KMS-11 (cell line): ENCODE results near the gene KCNQ1OT1.

ENCODE experiments used
- H2AFZ ChIP-seq: fragments of 200-600 bp; sonication (generic); 2 replicates; pipeline ENCODE4 v1.6.1; 2016; ENCODE audit warnings: antibody characterized with exemption, mixed run types, low read depth
- H3K27ac ChIP-seq: fragments of 200-600 bp; sonication (generic); 2 replicates; pipeline ENCODE4 v1.6.1; 2016; ENCODE audit warnings: mild to moderate bottlenecking, mixed run types
- H3K27me3 ChIP-seq: fragments of 200-600 bp; sonication (generic); 2 replicates; pipeline ENCODE4 v1.6.1; 2017; ENCODE audit warnings: mild to moderate bottlenecking, low read depth, mixed run types, moderate library complexity; ENCODE audit not compliant: insufficient read depth
- H3K36me3 ChIP-seq: fragments of 200-600 bp; sonication (generic); 2 replicates; pipeline ENCODE4 v1.6.1; 2017; ENCODE audit warnings: mild to moderate bottlenecking, mixed run types; ENCODE audit not compliant: insufficient read depth
- H3K4me1 ChIP-seq: fragments of 200-600 bp; sonication (generic); 2 replicates; pipeline ENCODE4 v1.6.1; 2016; ENCODE audit warnings: mild to moderate bottlenecking, low read depth, mixed run types; ENCODE audit not compliant: poor library complexity, severe bottlenecking
- H3K4me2 ChIP-seq: fragments of 200-600 bp; sonication (generic); 2 replicates; pipeline ENCODE4 v1.7.0; 2016; ENCODE audit warnings: mild to moderate bottlenecking, mixed run types
- H3K4me3 ChIP-seq: fragments of 200-600 bp; sonication (generic); IDR thresholded peaks from 2 replicates; pipeline ENCODE4 v1.6.1; 2017; ENCODE audit warnings: low read depth, low read length, mixed read lengths; ENCODE audit not compliant: insufficient read depth
- H3K79me2 ChIP-seq: fragments of 200-600 bp; sonication (generic); 2 replicates; pipeline ENCODE4 v1.6.1; 2016; ENCODE audit warnings: low read depth, mixed run types; ENCODE audit not compliant: insufficient read depth
- H3K9ac ChIP-seq: fragments of 200-600 bp; sonication (generic); 2 replicates; pipeline ENCODE4 v1.6.1; 2016; ENCODE audit warnings: mild to moderate bottlenecking, mixed run types
- H4K20me1 ChIP-seq: fragments of 200-600 bp; sonication (generic); 2 replicates; pipeline ENCODE4 v1.6.1; 2016; ENCODE audit warnings: mild to moderate bottlenecking, mixed run types; ENCODE audit not compliant: insufficient read depth
- TF ChIP-seq, protein P1 (sequence below): fragments of 200-600 bp; sonication (generic); conservative IDR thresholded peaks from 2 replicates; pipeline ENCODE4 v1.6.1; 2017; ENCODE audit warnings: low read depth, mild to moderate bottlenecking, antibody characterized with exemption, low read length, moderate library complexity, mixed read lengths

The KCNQ1OT1 gene

GRCh38 chr11:2672553-2673249 is 27.1 kb downstream of the KCNQ1OT1 start:
- peaks cover 7% of the 10 kb centered on the region; the same call in 1 of the 2 replicates for H4K20me1 ChIP-seq
- H3K79me2 ChIP-seq, result peaks cover 18% of the 10 kb centered on the region; the same call in 1 of the 2 replicates
- H3K4me2 ChIP-seq, result no peak overlapping the region
- H3K27ac ChIP-seq, result no peak overlapping the region
- TF ChIP-seq, protein P1, sequence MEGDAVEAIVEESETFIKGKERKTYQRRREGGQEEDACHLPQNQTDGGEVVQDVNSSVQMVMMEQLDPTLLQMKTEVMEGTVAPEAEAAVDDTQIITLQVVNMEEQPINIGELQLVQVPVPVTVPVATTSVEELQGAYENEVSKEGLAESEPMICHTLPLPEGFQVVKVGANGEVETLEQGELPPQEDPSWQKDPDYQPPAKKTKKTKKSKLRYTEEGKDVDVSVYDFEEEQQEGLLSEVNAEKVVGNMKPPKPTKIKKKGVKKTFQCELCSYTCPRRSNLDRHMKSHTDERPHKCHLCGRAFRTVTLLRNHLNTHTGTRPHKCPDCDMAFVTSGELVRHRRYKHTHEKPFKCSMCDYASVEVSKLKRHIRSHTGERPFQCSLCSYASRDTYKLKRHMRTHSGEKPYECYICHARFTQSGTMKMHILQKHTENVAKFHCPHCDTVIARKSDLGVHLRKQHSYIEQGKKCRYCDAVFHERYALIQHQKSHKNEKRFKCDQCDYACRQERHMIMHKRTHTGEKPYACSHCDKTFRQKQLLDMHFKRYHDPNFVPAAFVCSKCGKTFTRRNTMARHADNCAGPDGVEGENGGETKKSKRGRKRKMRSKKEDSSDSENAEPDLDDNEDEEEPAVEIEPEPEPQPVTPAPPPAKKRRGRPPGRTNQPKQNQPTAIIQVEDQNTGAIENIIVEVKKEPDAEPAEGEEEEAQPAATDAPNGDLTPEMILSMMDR, result no peak
- H3K4me3 ChIP-seq, result no peak overlapping the region
- no peak overlapping the region for H3K9ac ChIP-seq
- H3K27me3 ChIP-seq, result no peaks in the 10 kb centered on the region
- H2AFZ ChIP-seq, result no peak overlapping the region
- peaks cover 8% of the 10 kb centered on the region for H3K4me1 ChIP-seq
- H3K36me3 ChIP-seq, result no peaks in the 10 kb centered on the region

DNA sequence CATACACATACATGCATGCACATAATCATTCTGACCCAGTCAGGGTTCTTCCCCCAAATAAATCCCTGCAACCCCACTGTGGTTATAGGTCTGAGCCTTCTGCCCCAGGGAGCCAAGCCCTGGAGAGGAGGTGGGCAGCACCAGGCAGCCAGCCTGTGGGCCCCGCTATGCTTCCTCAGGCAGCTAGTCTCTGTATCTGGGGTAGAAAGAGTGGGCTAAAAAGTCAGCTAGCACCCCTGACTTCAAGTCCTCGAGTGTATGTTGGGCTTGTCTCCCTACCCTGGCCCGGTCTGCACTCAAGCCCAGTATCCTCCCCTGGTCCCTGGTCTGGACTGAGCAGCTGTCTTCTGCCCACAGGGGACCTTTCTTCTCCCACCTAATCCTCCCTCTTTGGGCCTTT is 28.0 kb downstream of the KCNQ1OT1 start:
- no peaks in the 10 kb centered on the region for H3K27me3 ChIP-seq
- no peak overlapping the region for H3K4me3 ChIP-seq
- no peak overlapping the region for H3K4me2 ChIP-seq
- H4K20me1 ChIP-seq, result 0 out of 2 replicates have a peak, but pooled peaks cover 1% of the 10 kb centered on the region
- no peak overlapping the region for H3K9ac ChIP-seq
- H3K79me2 ChIP-seq, result peaks cover 14% of the 10 kb centered on the region; the same call in 1 of the 2 replicates
- H3K4me1 ChIP-seq, result no peaks in the 10 kb centered on the region
- H3K36me3 ChIP-seq, result no peaks in the 10 kb centered on the region
- TF ChIP-seq, protein P1, result no peak
- no peak overlapping the region for H2AFZ ChIP-seq
- H3K27ac ChIP-seq, result no peak overlapping the region

DNA sequence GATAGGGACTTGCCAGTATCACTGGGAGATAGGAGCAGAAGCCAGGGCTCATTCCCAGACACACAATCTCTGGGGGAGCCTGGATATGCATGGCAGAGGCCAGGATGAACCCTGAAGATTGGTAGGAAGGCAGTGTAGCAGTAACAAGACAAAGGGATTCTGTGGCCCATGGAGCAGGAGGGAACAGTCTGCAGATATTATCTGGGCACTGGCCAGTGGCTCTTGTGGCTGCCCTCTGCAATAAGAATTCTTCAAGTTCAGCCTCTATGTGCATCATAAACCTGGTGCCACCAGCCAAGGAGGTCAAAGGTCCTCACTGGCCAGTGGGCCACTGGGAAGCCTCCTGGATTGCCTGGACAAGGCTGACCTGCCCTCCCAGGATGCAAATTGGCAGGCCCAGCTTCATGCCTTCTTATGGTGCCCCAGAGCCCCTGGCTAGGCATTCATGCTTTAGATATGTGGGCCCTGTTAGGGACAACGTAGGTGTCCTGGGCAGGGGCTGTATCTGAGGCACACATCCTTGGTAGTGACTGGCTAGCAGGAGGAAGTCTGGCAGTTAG is 29.2 kb downstream of the KCNQ1OT1 start:
- Histone ChIP-seq H4K20me1 (no peaks in the 10 kb centered on the region), H3K4me2 (no peak overlapping the region), H3K79me2 (peaks cover 12% of the 10 kb centered on the region; the same call in 1 of the 2 replicates), H3K4me1 (no peaks in the 10 kb centered on the region), H3K27me3 (no peaks in the 10 kb centered on the region), H3K4me3 (no peak overlapping the region), H2AFZ (no peak overlapping the region), H3K9ac (no peak overlapping the region), H3K36me3 (no peaks in the 10 kb centered on the region), H3K27ac (no peak overlapping the region)
- TF ChIP-seq, protein P1, result no peak

DNA sequence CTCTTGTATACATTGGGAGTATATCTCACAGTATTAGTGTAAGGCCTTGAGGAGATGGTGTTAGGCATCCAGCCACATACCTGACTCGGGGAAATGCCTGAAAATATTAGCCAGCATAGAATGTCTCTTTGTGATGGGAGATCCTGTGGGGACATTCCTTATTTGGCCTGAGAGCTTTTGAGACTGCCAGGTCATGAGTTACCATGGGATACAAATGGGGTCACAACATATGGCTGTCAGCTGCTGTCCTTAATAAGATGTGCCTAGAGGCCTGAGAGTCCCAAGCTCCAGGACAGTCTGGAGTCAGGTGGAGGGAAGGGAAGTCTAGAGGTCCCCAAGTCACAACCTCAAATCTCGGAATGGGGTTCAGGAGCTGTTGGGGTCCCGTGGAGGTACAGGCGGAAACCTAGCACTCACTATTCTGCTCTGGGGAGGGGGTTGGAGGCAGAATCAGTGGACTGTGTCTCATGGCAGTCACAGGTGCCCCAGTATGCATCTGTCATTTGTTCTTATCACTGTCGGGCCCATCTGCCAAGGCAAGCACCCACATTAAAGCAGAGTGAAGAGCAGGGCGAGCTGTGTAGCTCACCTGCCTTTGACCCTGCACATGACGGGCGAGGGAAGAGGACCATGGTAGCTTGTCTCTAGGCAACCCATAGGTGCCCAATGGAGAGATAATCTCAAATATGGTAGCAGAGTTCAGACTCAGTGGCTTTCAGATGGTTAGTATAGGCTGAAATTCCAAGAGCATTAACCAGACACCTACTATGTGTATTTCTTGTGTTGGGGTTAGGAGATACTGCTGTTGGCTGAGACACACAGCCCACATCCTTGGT is 29.9 kb downstream of the KCNQ1OT1 start:
- Histone ChIP-seq H3K4me1 (no peaks in the 10 kb centered on the region), H3K4me3 (no peak overlapping the region), H4K20me1 (no peaks in the 10 kb centered on the region), H3K36me3 (no peaks in the 10 kb centered on the region), H3K79me2 (peaks cover 12% of the 10 kb centered on the region; the same call in 1 of the 2 replicates), H3K9ac (no peak overlapping the region), H2AFZ (no peak overlapping the region), H3K27ac (no peak overlapping the region), H3K4me2 (no peak overlapping the region), H3K27me3 (no peaks in the 10 kb centered on the region)
- TF ChIP-seq, protein P1, result no peak
